Effector CD4-positive, alpha-beta T cell (primary cell): ENCODE measurements around the gene ABCG2.
"Not testable (repeated sequence)": the region's sequence is repeated elsewhere in the genome, so short reads cannot be mapped to it uniquely, and the experiment has no call there.

Experiments used
- DNase-seq: peaks from one replicate; pipeline ENCODE4 v3.0.0-alpha.2; 2020

Gene ABCG2

GRCh38 chr4:88109123-88109881 is 49.1 kb downstream of the ABCG2 start:
- no peak for DNase-seq

- no peak for DNase-seq
Observed at GRCh38 chr4:88108747-88109122, 49.7 kb downstream of the ABCG2 start.

- not testable (repeated sequence) for DNase-seq
Observed at GRCh38 chr4:88108108-88108465, 50.4 kb downstream of the ABCG2 start.

- no peak for DNase-seq
Observed at GRCh38 chr4:88107406-88108107, 50.9 kb downstream of the ABCG2 start.

GRCh38 chr4:88106205-88106604 is 52.2 kb downstream of the ABCG2 start:
- no peak for DNase-seq

GRCh38 chr4:88104902-88105610 is 53.4 kb downstream of the ABCG2 start:
- DNase-seq: no peak

- no peak for DNase-seq
Observed at GRCh38 chr4:88102026-88102425, 56.4 kb downstream of the ABCG2 start.

GRCh38 chr4:88101165-88101564 is 57.3 kb downstream of the ABCG2 start:
- DNase-seq: no peak

- DNase-seq: no peak
Observed at GRCh38 chr4:88098993-88099752, 59.3 kb downstream of the ABCG2 start.

- no peak for DNase-seq
Observed at GRCh38 chr4:88097781-88098180, 60.7 kb downstream of the ABCG2 start.

- DNase-seq: no peak
Observed at GRCh38 chr4:88097301-88097700, 61.1 kb downstream of the ABCG2 start.

GRCh38 chr4:88093874-88094273 is 64.6 kb downstream of the ABCG2 start:
- no peak for DNase-seq

- DNase-seq: no peak
Observed at GRCh38 chr4:88091378-88091777, 67.1 kb downstream of the ABCG2 start.

- no peak for DNase-seq
Observed at GRCh38 chr4:88090898-88091297, 67.5 kb downstream of the ABCG2 start.

- DNase-seq: no peak
Observed at GRCh38 chr4:88087004-88087403, 71.4 kb downstream of the ABCG2 start.

- no peak for DNase-seq
Observed at GRCh38 chr4:88080626-88081025, 77.8 kb downstream of the ABCG2 start.

GRCh38 chr4:88078579-88078978 is 79.9 kb downstream of the ABCG2 start:
- no peak for DNase-seq

- no peak for DNase-seq
Observed at GRCh38 chr4:88077911-88078524, 80.4 kb downstream of the ABCG2 start.

GRCh38 chr4:88075336-88075735 is 83.1 kb downstream of the ABCG2 start:
- DNase-seq: no peak

GRCh38 chr4:88070031-88070430 is 88.4 kb downstream of the ABCG2 start:
- no peak for DNase-seq

GRCh38 chr4:88064410-88064809 is 94.0 kb downstream of the ABCG2 start:
- DNase-seq: no peak

GRCh38 chr4:88063634-88064296 is 94.7 kb downstream of the ABCG2 start:
- DNase-seq: no peak
